ENCODE data around the gene HSPA1B. TPM values are rescaled to one million over a fixed set of nuclear protein-coding genes. Genes with fewer than 3 reads are reported as not detected.

Gene HSPA1B
- total RNA-seq, 1 experiment from 2014 or later = 214 TPM

DNA sequence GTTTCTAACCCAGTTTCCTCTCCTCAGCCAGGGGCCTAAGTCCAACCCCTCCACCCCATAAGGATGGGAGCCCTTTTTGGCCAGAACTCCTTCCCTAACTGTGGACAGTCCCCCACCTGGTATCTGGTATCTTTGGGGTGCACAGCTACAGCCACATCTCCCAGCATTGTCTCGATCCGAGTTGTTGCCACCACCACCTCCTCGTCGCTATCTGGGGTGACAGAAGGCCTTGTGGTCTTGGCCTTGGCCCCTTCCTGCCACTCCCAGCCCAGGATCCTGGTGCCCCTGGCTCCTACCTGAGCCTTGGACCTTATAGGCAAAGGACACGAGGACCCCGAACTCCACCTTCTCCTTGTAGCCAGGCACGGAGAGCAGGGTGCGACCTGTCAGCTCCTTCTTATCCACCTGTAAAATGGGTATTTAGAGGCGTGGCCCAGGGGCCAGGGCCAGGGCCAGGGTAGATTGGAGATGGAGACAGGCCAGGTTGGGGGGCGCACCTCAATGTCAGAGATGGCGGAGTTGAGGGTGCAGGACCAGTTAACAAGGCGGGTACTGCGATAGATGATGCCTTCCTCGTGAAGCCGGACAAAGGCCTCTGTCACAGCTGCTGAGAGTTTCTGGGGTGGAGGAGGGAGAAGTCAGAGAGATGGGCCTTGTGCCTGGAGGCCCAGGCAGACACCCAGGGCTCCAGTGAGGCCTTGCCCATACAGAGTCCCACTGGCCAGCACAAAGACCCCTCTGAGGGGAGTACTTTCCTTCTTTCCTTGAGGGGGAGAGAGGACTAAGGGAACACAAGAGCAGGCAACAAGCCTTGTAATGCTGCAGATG lies 43.2 kb upstream of the HSPA1B start:
- no peaks in the 10 kb centered on the region for H3K4me1 ChIP-seq (ENCODE audit: control insufficient read depth in 1 of 2, insufficient read depth in 2 of 2, low read length in 2 of 2)
- no peak for TF ChIP-seq ZFX (IDR thresholded peaks at IDR 0.05)
- TF ChIP-seq SIN3A (IDR thresholded peaks at IDR 0.05; ENCODE audit: low read depth) = no peak
- no peak for TF ChIP-seq EGR1 (IDR thresholded peaks at IDR 0.05; ENCODE audit: low read depth)
- no peak for TF ChIP-seq POLR2AphosphoS5 (IDR thresholded peaks at IDR 0.05; ENCODE audit: low read depth, low read length)
- TF ChIP-seq JUND (IDR thresholded peaks at IDR 0.05) = no peak
- no peak for TF ChIP-seq CEBPB (IDR thresholded peaks at IDR 0.05; ENCODE audit: low read depth)
- TF ChIP-seq FOSL1 (IDR thresholded peaks at IDR 0.05; ENCODE audit: low read depth) = no peak
- TF ChIP-seq, protein P1, sequence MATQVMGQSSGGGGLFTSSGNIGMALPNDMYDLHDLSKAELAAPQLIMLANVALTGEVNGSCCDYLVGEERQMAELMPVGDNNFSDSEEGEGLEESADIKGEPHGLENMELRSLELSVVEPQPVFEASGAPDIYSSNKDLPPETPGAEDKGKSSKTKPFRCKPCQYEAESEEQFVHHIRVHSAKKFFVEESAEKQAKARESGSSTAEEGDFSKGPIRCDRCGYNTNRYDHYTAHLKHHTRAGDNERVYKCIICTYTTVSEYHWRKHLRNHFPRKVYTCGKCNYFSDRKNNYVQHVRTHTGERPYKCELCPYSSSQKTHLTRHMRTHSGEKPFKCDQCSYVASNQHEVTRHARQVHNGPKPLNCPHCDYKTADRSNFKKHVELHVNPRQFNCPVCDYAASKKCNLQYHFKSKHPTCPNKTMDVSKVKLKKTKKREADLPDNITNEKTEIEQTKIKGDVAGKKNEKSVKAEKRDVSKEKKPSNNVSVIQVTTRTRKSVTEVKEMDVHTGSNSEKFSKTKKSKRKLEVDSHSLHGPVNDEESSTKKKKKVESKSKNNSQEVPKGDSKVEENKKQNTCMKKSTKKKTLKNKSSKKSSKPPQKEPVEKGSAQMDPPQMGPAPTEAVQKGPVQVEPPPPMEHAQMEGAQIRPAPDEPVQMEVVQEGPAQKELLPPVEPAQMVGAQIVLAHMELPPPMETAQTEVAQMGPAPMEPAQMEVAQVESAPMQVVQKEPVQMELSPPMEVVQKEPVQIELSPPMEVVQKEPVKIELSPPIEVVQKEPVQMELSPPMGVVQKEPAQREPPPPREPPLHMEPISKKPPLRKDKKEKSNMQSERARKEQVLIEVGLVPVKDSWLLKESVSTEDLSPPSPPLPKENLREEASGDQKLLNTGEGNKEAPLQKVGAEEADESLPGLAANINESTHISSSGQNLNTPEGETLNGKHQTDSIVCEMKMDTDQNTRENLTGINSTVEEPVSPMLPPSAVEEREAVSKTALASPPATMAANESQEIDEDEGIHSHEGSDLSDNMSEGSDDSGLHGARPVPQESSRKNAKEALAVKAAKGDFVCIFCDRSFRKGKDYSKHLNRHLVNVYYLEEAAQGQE (IDR thresholded peaks at IDR 0.05; ENCODE audit: low read depth) = no peak
- no peak for TF ChIP-seq CBX3 (IDR thresholded peaks at IDR 0.05; ENCODE audit: low read depth)
- TF ChIP-seq POLR2A (IDR thresholded peaks at IDR 0.05; ENCODE audit: borderline replicate concordance, extremely low read depth, insufficient read depth, insufficient read length) = no peak
- TF ChIP-seq EZH2 (IDR thresholded peaks at IDR 0.05) = no peak
- TF ChIP-seq, protein P2, sequence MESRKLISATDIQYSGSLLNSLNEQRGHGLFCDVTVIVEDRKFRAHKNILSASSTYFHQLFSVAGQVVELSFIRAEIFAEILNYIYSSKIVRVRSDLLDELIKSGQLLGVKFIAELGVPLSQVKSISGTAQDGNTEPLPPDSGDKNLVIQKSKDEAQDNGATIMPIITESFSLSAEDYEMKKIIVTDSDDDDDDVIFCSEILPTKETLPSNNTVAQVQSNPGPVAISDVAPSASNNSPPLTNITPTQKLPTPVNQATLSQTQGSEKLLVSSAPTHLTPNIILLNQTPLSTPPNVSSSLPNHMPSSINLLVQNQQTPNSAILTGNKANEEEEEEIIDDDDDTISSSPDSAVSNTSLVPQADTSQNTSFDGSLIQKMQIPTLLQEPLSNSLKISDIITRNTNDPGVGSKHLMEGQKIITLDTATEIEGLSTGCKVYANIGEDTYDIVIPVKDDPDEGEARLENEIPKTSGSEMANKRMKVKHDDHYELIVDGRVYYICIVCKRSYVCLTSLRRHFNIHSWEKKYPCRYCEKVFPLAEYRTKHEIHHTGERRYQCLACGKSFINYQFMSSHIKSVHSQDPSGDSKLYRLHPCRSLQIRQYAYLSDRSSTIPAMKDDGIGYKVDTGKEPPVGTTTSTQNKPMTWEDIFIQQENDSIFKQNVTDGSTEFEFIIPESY (IDR thresholded peaks at IDR 0.05; ENCODE audit: extremely low read depth, insufficient replicate concordance, low read length) = no peak
- no peak for TF ChIP-seq YY1 (IDR thresholded peaks at IDR 0.05; ENCODE audit: extremely low read depth, insufficient replicate concordance, low read depth, low read length)
- TF ChIP-seq ELF1 (IDR thresholded peaks at IDR 0.05; ENCODE audit: borderline replicate concordance, low read depth) = no peak
- TF ChIP-seq TCF7L2 (IDR thresholded peaks at IDR 0.05; ENCODE audit: borderline replicate concordance, extremely low read depth, insufficient read depth, insufficient read length) = no peak
- TF ChIP-seq ZNF274 (IDR thresholded peaks at IDR 0.05; ENCODE audit: low read depth, low read length) = no peak
- no peak for TF ChIP-seq SRF (IDR thresholded peaks at IDR 0.05; ENCODE audit: low read depth)
- no peak for TF ChIP-seq RAD21 (IDR thresholded peaks at IDR 0.05; ENCODE audit: low read depth)
- TF ChIP-seq EZH2phosphoT487 (IDR thresholded peaks at IDR 0.05; ENCODE audit: borderline replicate concordance) = no peak
- CTCF ChIA-PET = no interaction called here
- no peak overlapping the region for H3K4me3 ChIP-seq (replicated peaks in 1 of 2; ENCODE audit: low read depth in 1 of 2, low read length in 2 of 2)
- H3K79me2 ChIP-seq (ENCODE audit: insufficient read depth, low read length) = peaks cover 16% of the 10 kb centered on the region
- H3K36me3 ChIP-seq (ENCODE audit: control insufficient read depth in 1 of 2, insufficient read depth in 2 of 2, low read length in 2 of 2) = peaks cover 44 to 48% of the 10 kb centered on the region in 2 experiments
- H2AFZ ChIP-seq (ENCODE audit: low read depth, low read length, poor library complexity, severe bottlenecking) = no peak overlapping the region
- POLR2A ChIA-PET = interaction anchor here (0.8 to 0.9 kb wide), 3 partner anchors 9 to 57 kb away, joined by 3 read pairs; no protein-coding TSS in a partner anchor
- H3K9ac ChIP-seq (ENCODE audit: low read length) = no peak overlapping the region
- ATAC-seq (no peak), DNase-seq (ENCODE audit: low read depth, low spot score) (no peak)
- RAD21 ChIA-PET (ENCODE audit: low non-redundant PET in 1 of 2, low total read pairs in 2 of 2, uncharacterized antibody in 2 of 2, unreplicated experiment in 2 of 2) = no interaction called here
- H3K4me2 ChIP-seq (ENCODE audit: low read length) = no peak overlapping the region
- intact Hi-C loops (cut with micrococcal nuclease) = no loop called here
- H4K20me1 ChIP-seq (ENCODE audit: insufficient read depth) = 0 out of 2 replicates have a peak, but pooled peaks cover 3% of the 10 kb centered on the region
- no peaks in the 10 kb centered on the region for H3K9me2 ChIP-seq (ENCODE audit: insufficient read depth)
- H3K27me3 ChIP-seq (ENCODE audit: insufficient read depth, low read length) = no peaks in the 10 kb centered on the region
- no peaks in the 10 kb centered on the region for H3K9me3 ChIP-seq (ENCODE audit: control insufficient read depth in 1 of 2, insufficient read depth in 1 of 2, low read depth in 1 of 2, low read length in 2 of 2)
- no peak overlapping the region for H3K27ac ChIP-seq (ENCODE audit: low read depth, low read length)
- no TSS peak for BruUV-seq (replicated peaks)
